ENCODE measurements around the gene GNG12.

The GNG12 gene

GRCh38 chr1:67683766-67684525, 149.3 kb downstream of the GNG12 start:
- Histone ChIP-seq H3K9me3 (ENCODE audit: insufficient read depth, low read depth, low read length) (no peaks in the 10 kb centered on the region), H3K4me1 (ENCODE audit: insufficient read depth, low read length) (peaks cover 12% of the 10 kb centered on the region), H3K27me3 (ENCODE audit: insufficient read depth, low read length) (no peaks in the 10 kb centered on the region), H3K4me3 (ENCODE audit: low read length) (no peak overlapping the region), H3K9ac (ENCODE audit: low read depth, low read length) (0 out of 2 replicates have a peak overlapping the region, but pooled peaks have one; percentile 8), H3K36me3 (ENCODE audit: insufficient read depth, low read depth, low read length) (peaks cover 23% of the 10 kb centered on the region), H3K27ac (ENCODE audit: low read length) (no peak overlapping the region)

GRCh38 chr1:67683316-67683715, 150.0 kb downstream of the GNG12 start:
- H3K9ac ChIP-seq (ENCODE audit: low read depth, low read length): no peak overlapping the region
- no peaks in the 10 kb centered on the region for H3K27me3 ChIP-seq (ENCODE audit: insufficient read depth, low read length)
- peaks cover 12% of the 10 kb centered on the region for H3K4me1 ChIP-seq (ENCODE audit: insufficient read depth, low read length)
- no peaks in the 10 kb centered on the region for H3K9me3 ChIP-seq (ENCODE audit: insufficient read depth, low read depth, low read length)
- peaks cover 17% of the 10 kb centered on the region for H3K36me3 ChIP-seq (ENCODE audit: insufficient read depth, low read depth, low read length)
- H3K27ac ChIP-seq (ENCODE audit: low read length): no peak overlapping the region
- H3K4me3 ChIP-seq (ENCODE audit: low read length): no peak overlapping the region

GRCh38 chr1:67682659-67683197, 150.5 kb downstream of the GNG12 start:
- Histone ChIP-seq H3K27ac (ENCODE audit: low read length) (no peak overlapping the region), H3K4me3 (ENCODE audit: low read length) (no peak overlapping the region), H3K4me1 (ENCODE audit: insufficient read depth, low read length) (peaks cover 12% of the 10 kb centered on the region), H3K27me3 (ENCODE audit: insufficient read depth, low read length) (no peaks in the 10 kb centered on the region), H3K9ac (ENCODE audit: low read depth, low read length) (no peak overlapping the region), H3K9me3 (ENCODE audit: insufficient read depth, low read depth, low read length) (no peaks in the 10 kb centered on the region), H3K36me3 (ENCODE audit: insufficient read depth, low read depth, low read length) (peaks cover 11% of the 10 kb centered on the region)

- Histone ChIP-seq H3K27ac (ENCODE audit: low read length) (no peak overlapping the region), H3K4me1 (ENCODE audit: insufficient read depth, low read length) (peaks cover 6% of the 10 kb centered on the region), H3K4me3 (ENCODE audit: low read length) (no peak overlapping the region), H3K9ac (ENCODE audit: low read depth, low read length) (no peak overlapping the region), H3K36me3 (ENCODE audit: insufficient read depth, low read depth, low read length) (no peaks in the 10 kb centered on the region), H3K27me3 (ENCODE audit: insufficient read depth, low read length) (no peaks in the 10 kb centered on the region), H3K9me3 (ENCODE audit: insufficient read depth, low read depth, low read length) (no peaks in the 10 kb centered on the region)
Observed at GRCh38 chr1:67680486-67680885, 152.8 kb downstream of the GNG12 start.

- H3K9me3 ChIP-seq (ENCODE audit: insufficient read depth, low read depth, low read length): no peaks in the 10 kb centered on the region
- H3K9ac ChIP-seq (ENCODE audit: low read depth, low read length): no peak overlapping the region
- H3K27me3 ChIP-seq (ENCODE audit: insufficient read depth, low read length): no peaks in the 10 kb centered on the region
- no peaks in the 10 kb centered on the region for H3K36me3 ChIP-seq (ENCODE audit: insufficient read depth, low read depth, low read length)
- H3K4me3 ChIP-seq (ENCODE audit: low read length): no peak overlapping the region
- H3K27ac ChIP-seq (ENCODE audit: low read length): no peak overlapping the region
- peaks cover 6% of the 10 kb centered on the region for H3K4me1 ChIP-seq (ENCODE audit: insufficient read depth, low read length)
Observed at GRCh38 chr1:67679691-67680090, 153.6 kb downstream of the GNG12 start.

- H3K4me3 ChIP-seq (ENCODE audit: low read length): no peak overlapping the region
- no peak overlapping the region for H3K9ac ChIP-seq (ENCODE audit: low read depth, low read length)
- no peaks in the 10 kb centered on the region for H3K27me3 ChIP-seq (ENCODE audit: insufficient read depth, low read length)
- no peaks in the 10 kb centered on the region for H3K36me3 ChIP-seq (ENCODE audit: insufficient read depth, low read depth, low read length)
- H3K4me1 ChIP-seq (ENCODE audit: insufficient read depth, low read length): no peaks in the 10 kb centered on the region; the same call in 1 of the 2 replicates
- no peaks in the 10 kb centered on the region for H3K9me3 ChIP-seq (ENCODE audit: insufficient read depth, low read depth, low read length)
- no peak overlapping the region for H3K27ac ChIP-seq (ENCODE audit: low read length)
Observed at GRCh38 chr1:67677930-67678329, 155.3 kb downstream of the GNG12 start.

GRCh38 chr1:67677408-67677807, 155.9 kb downstream of the GNG12 start:
- no peak overlapping the region for H3K9ac ChIP-seq (ENCODE audit: low read depth, low read length)
- H3K4me3 ChIP-seq (ENCODE audit: low read length): no peak overlapping the region
- no peaks in the 10 kb centered on the region for H3K36me3 ChIP-seq (ENCODE audit: insufficient read depth, low read depth, low read length)
- no peak overlapping the region for H3K27ac ChIP-seq (ENCODE audit: low read length)
- no peaks in the 10 kb centered on the region for H3K4me1 ChIP-seq (ENCODE audit: insufficient read depth, low read length)
- no peaks in the 10 kb centered on the region for H3K27me3 ChIP-seq (ENCODE audit: insufficient read depth, low read length)
- H3K9me3 ChIP-seq (ENCODE audit: insufficient read depth, low read depth, low read length): no peaks in the 10 kb centered on the region

- Histone ChIP-seq H3K36me3 (ENCODE audit: insufficient read depth, low read depth, low read length) (no peaks in the 10 kb centered on the region), H3K27ac (ENCODE audit: low read length) (no peak overlapping the region), H3K27me3 (ENCODE audit: insufficient read depth, low read length) (no peaks in the 10 kb centered on the region), H3K9ac (ENCODE audit: low read depth, low read length) (no peak overlapping the region), H3K4me3 (ENCODE audit: low read length) (no peak overlapping the region), H3K4me1 (ENCODE audit: insufficient read depth, low read length) (no peaks in the 10 kb centered on the region), H3K9me3 (ENCODE audit: insufficient read depth, low read depth, low read length) (no peaks in the 10 kb centered on the region)
Observed at GRCh38 chr1:67676946-67677345, 156.3 kb downstream of the GNG12 start.

- H3K9me3 ChIP-seq (ENCODE audit: insufficient read depth, low read depth, low read length): no peaks in the 10 kb centered on the region
- no peak overlapping the region for H3K27ac ChIP-seq (ENCODE audit: low read length)
- H3K4me1 ChIP-seq (ENCODE audit: insufficient read depth, low read length): no peaks in the 10 kb centered on the region
- H3K9ac ChIP-seq (ENCODE audit: low read depth, low read length): no peak overlapping the region
- no peaks in the 10 kb centered on the region for H3K27me3 ChIP-seq (ENCODE audit: insufficient read depth, low read length)
- no peaks in the 10 kb centered on the region for H3K36me3 ChIP-seq (ENCODE audit: insufficient read depth, low read depth, low read length)
- no peak overlapping the region for H3K4me3 ChIP-seq (ENCODE audit: low read length)
Observed at GRCh38 chr1:67676287-67676686, 157.0 kb downstream of the GNG12 start.

- Histone ChIP-seq H3K4me1 (ENCODE audit: insufficient read depth, low read length) (no peaks in the 10 kb centered on the region), H3K9ac (ENCODE audit: low read depth, low read length) (no peak overlapping the region), H3K36me3 (ENCODE audit: insufficient read depth, low read depth, low read length) (no peaks in the 10 kb centered on the region), H3K4me3 (ENCODE audit: low read length) (no peak overlapping the region), H3K27ac (ENCODE audit: low read length) (no peak overlapping the region), H3K27me3 (ENCODE audit: insufficient read depth, low read length) (no peaks in the 10 kb centered on the region), H3K9me3 (ENCODE audit: insufficient read depth, low read depth, low read length) (no peaks in the 10 kb centered on the region)
Observed at GRCh38 chr1:67675800-67676199, 157.5 kb downstream of the GNG12 start.

GRCh38 chr1:67674260-67675011, 158.8 kb downstream of the GNG12 start:
- no peaks in the 10 kb centered on the region for H3K4me1 ChIP-seq (ENCODE audit: insufficient read depth, low read length)
- H3K27ac ChIP-seq (ENCODE audit: low read length): no peak overlapping the region
- no peak overlapping the region for H3K9ac ChIP-seq (ENCODE audit: low read depth, low read length)
- H3K4me3 ChIP-seq (ENCODE audit: low read length): no peak overlapping the region
- H3K9me3 ChIP-seq (ENCODE audit: insufficient read depth, low read depth, low read length): no peaks in the 10 kb centered on the region
- no peaks in the 10 kb centered on the region for H3K36me3 ChIP-seq (ENCODE audit: insufficient read depth, low read depth, low read length)
- no peaks in the 10 kb centered on the region for H3K27me3 ChIP-seq (ENCODE audit: insufficient read depth, low read length)

Data from iPS-20b (cell line).